Ectodermal cell (in vitro differentiated cells): ENCODE measurements around the gene POLR2L.

Experiments used
- H3K27ac ChIP-seq: 2 replicates; pipeline ENCODE4 v1.7.0; 2013; ENCODE audit warnings: mild to moderate bottlenecking, low read depth, low read length; ENCODE audit not compliant: insufficient read depth, poor library complexity, severe bottlenecking
- H3K27me3 ChIP-seq: 2 replicates; pipeline ENCODE4 v1.7.0; 2013; ENCODE audit warnings: mild to moderate bottlenecking, low read length; ENCODE audit not compliant: insufficient read depth, control insufficient read depth, poor library complexity, severe bottlenecking
- H3K36me3 ChIP-seq: one replicate; pipeline ENCODE4 v1.7.0; 2013; ENCODE audit warnings: low read length; ENCODE audit not compliant: control insufficient read depth, insufficient read depth
- H3K4me1 ChIP-seq: one replicate; pipeline ENCODE4 v1.7.0; 2013; ENCODE audit warnings: low read length; ENCODE audit not compliant: control insufficient read depth, insufficient read depth
- H3K4me3 ChIP-seq: 2 replicates; pipeline ENCODE4 v1.7.0; 2013; ENCODE audit warnings: low read depth, low read length, control low read depth; ENCODE audit not compliant: insufficient read depth
- H3K9me3 ChIP-seq: 2 replicates; pipeline ENCODE4 v1.7.0; 2013; ENCODE audit warnings: mild to moderate bottlenecking, low read length, moderate library complexity; ENCODE audit not compliant: control insufficient read depth
- WGBS, 2 experiments: methylation state at CpG; one replicate each; pipeline ENCODE4 v1.1.7; 2013; ENCODE audit warnings: missing lambda C conversion rate in 2 of 2; 5-methylcytosine and 5-hydroxymethylcytosine counted together

Gene POLR2L

GRCh38 chr11:792873-793272, 49.5 kb downstream of the POLR2L start:
- peaks cover 35% of the 10 kb centered on the region for H3K4me1 ChIP-seq
- no peak overlapping the region for H3K4me3 ChIP-seq
- H3K27ac ChIP-seq = no peak overlapping the region
- H3K9me3 ChIP-seq = no peaks in the 10 kb centered on the region
- H3K36me3 ChIP-seq = peaks cover 15% of the 10 kb centered on the region
- WGBS, 2 experiments = 95% methylated on average over 13 of the region's 13 CpGs
- H3K27me3 ChIP-seq = no peaks in the 10 kb centered on the region

DNA sequence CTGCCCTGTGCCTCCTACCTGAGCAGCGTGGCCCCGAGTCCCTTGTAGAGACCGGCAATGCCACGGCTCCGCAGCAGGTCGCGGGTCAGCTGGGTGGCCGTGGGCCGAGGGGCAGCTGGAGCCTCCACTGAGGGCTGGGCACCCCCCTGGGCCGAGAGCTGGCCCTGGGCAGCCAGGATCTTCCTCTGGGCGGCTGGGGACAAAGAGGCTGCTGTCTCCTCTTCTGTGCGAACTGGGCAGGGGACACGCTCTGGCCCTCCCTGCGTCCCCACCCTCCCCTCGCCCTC, 49.9 kb downstream of the POLR2L start:
- Histone ChIP-seq H3K9me3 (no peaks in the 10 kb centered on the region), H3K4me3 (no peak overlapping the region), H3K4me1 (peaks cover 35% of the 10 kb centered on the region), H3K27ac (no peak overlapping the region), H3K27me3 (no peaks in the 10 kb centered on the region), H3K36me3 (peaks cover 15% of the 10 kb centered on the region)
- WGBS, 2 experiments = 94 to 96% methylated on average over 15 of the region's 15 CpGs

- peaks cover 34% of the 10 kb centered on the region for H3K4me1 ChIP-seq
- no peaks in the 10 kb centered on the region for H3K9me3 ChIP-seq
- no peaks in the 10 kb centered on the region for H3K27me3 ChIP-seq
- WGBS, 2 experiments = 96% methylated on average over 49 of the region's 49 CpGs
- H3K36me3 ChIP-seq = peaks cover 15% of the 10 kb centered on the region
- no peak overlapping the region for H3K4me3 ChIP-seq
- no peak overlapping the region for H3K27ac ChIP-seq
Observed at GRCh38 chr11:791658-792534, 50.4 kb downstream of the POLR2L start.

DNA sequence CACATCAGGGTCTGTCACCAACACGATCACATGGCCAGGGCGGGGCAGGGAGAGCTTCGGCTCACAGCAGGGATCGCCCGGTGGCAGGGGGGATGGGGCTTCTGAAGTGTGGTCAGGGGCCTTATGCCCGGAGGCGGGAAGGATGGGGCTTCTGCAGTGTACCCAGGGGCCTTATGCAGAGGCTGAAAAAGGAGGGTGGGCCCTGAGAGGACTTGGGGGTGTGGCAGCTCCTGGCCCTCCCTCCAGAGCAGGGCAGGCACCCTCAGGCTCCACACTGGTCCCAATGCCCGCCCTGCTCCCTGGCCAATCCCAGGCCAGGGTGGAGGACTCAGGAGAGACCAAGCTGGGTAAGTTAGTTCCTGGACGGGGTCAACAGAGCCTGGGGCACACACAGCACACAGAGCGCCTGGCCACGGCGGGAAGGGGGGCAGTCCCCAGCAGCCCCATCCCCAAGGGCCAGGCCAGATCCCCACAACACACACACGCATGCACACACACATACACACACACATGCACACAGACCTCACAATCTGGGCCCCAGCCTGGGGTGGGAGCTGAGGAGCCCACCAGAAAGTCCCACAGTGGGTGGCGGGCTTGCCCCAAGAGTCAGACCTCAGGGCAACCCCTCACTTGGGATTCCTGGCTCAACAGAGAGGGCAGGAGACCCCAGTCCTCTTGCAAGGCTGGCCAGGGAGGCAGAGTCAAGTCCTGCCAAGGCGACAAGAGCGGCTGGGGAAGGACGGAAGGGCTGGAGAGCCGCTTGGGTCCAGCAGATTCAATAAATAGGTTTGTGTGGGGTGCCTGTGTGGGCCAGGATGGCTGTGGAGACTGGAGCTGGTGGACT, 51.4 kb downstream of the POLR2L start:
- Histone ChIP-seq H3K27me3 (no peaks in the 10 kb centered on the region), H3K4me1 (peaks cover 27% of the 10 kb centered on the region), H3K36me3 (peaks cover 15% of the 10 kb centered on the region), H3K27ac (no peak overlapping the region), H3K4me3 (no peak overlapping the region), H3K9me3 (no peaks in the 10 kb centered on the region)
- 60 to 61% methylated on average over 18 of the region's 18 CpGs for WGBS, 2 experiments

GRCh38 chr11:789943-790342, 52.4 kb downstream of the POLR2L start, which contains the start of gene CEND1:
Gene CEND1 (minus strand): TSS chr11:790090. CDS start chr11:788576, 1,514 bp downstream.
- 34 to 42% methylated on average over 44 of the region's 44 CpGs for whole genome bisulfite sequencing, 2 experiments
- Histone ChIP-seq H3K27ac (no peak within 1 kb of the TSS), H3K4me3 (no peak within 1 kb of the TSS), H3K9me3 (no peaks in the 10 kb centered on the region), H3K36me3 (peaks cover 15% of the 10 kb centered on the region), H3K4me1 (peaks cover 21% of the 10 kb centered on the region), H3K27me3 (no peaks in the 10 kb centered on the region)
